Caco-2 (cell line): ENCODE data around the gene PPIE. TPM values are rescaled to one million over a fixed set of nuclear protein-coding genes. Genes with fewer than 3 reads are reported as not detected.
"Not testable (repeated sequence)": the region's sequence is repeated elsewhere in the genome, so short reads cannot be mapped to it uniquely, and the experiment has no call there.

ENCODE experiments used
- BruUV-seq: library from RNA; stranded (reverse); fragments of 400-500 nt; replicated peaks from 2 replicates; lab custom pipeline; 2021; lab: Mats Ljungman, UMichigan
- CTCF ChIA-PET: fragments of 300-600 bp; sonication (Branson Sonifier 250); formaldehyde crosslinking; loops from one replicate; lab custom pipeline; 2022; ENCODE audit warnings: antibody characterized with exemption; lab: Charles Lee
- POLR2A ChIA-PET: fragments of 300-600 bp; sonication (Branson Sonifier 250); formaldehyde crosslinking; loops from one replicate; lab custom pipeline; 2022; ENCODE audit warnings: antibody characterized with exemption; lab: Charles Lee
- DNase-seq, 2 experiments: peaks; one replicate each; pipeline versions ENCODE4 v3.0.0 to v3.0.0-alpha.2; 2020 to 2022
- H3K27me3 ChIP-seq: replicated peaks from 2 replicates; pipeline ENCODE4 v1.6.0; 2011; ENCODE audit warnings: low read length; ENCODE audit not compliant: control insufficient read depth, insufficient read depth
- H3K36me3 ChIP-seq: 2 replicates; pipeline ENCODE4 v1.5.1; 2011; ENCODE audit warnings: low read length; ENCODE audit not compliant: control insufficient read depth, insufficient read depth
- H3K4me1 ChIP-seq: fragments of 250-450 bp; sonication (Bioruptor Pico); 2 replicates; pipeline ENCODE4 v1.5.1; 2020; ENCODE audit warnings: mild to moderate bottlenecking
- H3K4me3 ChIP-seq: 2 replicates; pipeline ENCODE4 v1.5.1; 2011; ENCODE audit warnings: low read depth, mild to moderate bottlenecking, control low read depth, low read length
- H3K9me3 ChIP-seq: fragments of 250-450 bp; sonication (Bioruptor Pico); 2 replicates; pipeline ENCODE4 v1.5.1; 2020; ENCODE audit warnings: mild to moderate bottlenecking, moderate library complexity
- H3K27ac Mint-ChIP-seq: one replicate; pipeline ENCODE4 v1.8.0; 2022; ENCODE audit warnings: mixed read lengths; ENCODE audit not compliant: unreplicated experiment
- H3K27me3 Mint-ChIP-seq: one replicate; pipeline ENCODE4 v1.8.0; 2022; ENCODE audit warnings: mixed read lengths; ENCODE audit not compliant: insufficient read depth, unreplicated experiment
- H3K36me3 Mint-ChIP-seq: one replicate; pipeline ENCODE4 v1.8.0; 2022; ENCODE audit warnings: mild to moderate bottlenecking, mixed read lengths; ENCODE audit not compliant: insufficient read depth, unreplicated experiment
- H3K4me1 Mint-ChIP-seq: one replicate; pipeline ENCODE4 v1.8.0; 2022; ENCODE audit warnings: low read depth, mixed read lengths; ENCODE audit not compliant: unreplicated experiment
- H3K4me3 Mint-ChIP-seq: one replicate; pipeline ENCODE4 v1.8.0; 2022; ENCODE audit warnings: mild to moderate bottlenecking, moderate library complexity, mixed read lengths; ENCODE audit not compliant: unreplicated experiment
- H3K9me3 Mint-ChIP-seq: one replicate; pipeline ENCODE4 v1.8.0; 2022; ENCODE audit warnings: mixed read lengths; ENCODE audit not compliant: unreplicated experiment
- intact Hi-C: fragments of 100-400 bp; cut with micrococcal nuclease; formaldehyde crosslinking; loops from one replicate; pipeline ENCODE4 v1.10.0; 2022; ENCODE audit not compliant: unreplicated experiment
- total RNA-seq: library from RNA; stranded (reverse); gene quantifications from 2 replicates; pipeline ENCODE4 v1.2.3, GENCODE V29; 2022
- TF ChIP-seq, protein P1 (sequence below), 2 experiments: fragments of 200-600 bp in 1 of 2; IDR thresholded peaks; 1 replicate in 1 of 2; 2 replicates in 1 of 2; pipeline versions ENCODE4 v1.5.1 to v1.8.0; 2011 to 2022; ENCODE audit warnings: antibody characterized with exemption in 1 of 2, control low read depth in 1 of 2, inconsistent platforms in 1 of 2, low read depth in 1 of 2, low read length in 1 of 2, mild to moderate bottlenecking in 1 of 2, moderate library complexity in 1 of 2; ENCODE audit not compliant: insufficient read depth in 1 of 2, severe bottlenecking in 1 of 2, unreplicated experiment in 1 of 2

The PPIE gene
- total RNA-seq, 1 experiment from 2014 or later: 39.2 TPM

- H3K36me3 ChIP-seq: no peaks in the 10 kb centered on the region
- no peak overlapping the region for H3K4me3 Mint-ChIP-seq
- H3K27me3 ChIP-seq: no peaks in the 10 kb centered on the region
- H3K36me3 Mint-ChIP-seq: no peaks in the 10 kb centered on the region
- no TSS peak for BruUV-seq
- no peaks in the 10 kb centered on the region for H3K4me1 Mint-ChIP-seq
- peak; percentile 64 to 70 for DNase-seq
- no peak overlapping the region for H3K27ac Mint-ChIP-seq
- POLR2A ChIA-PET: no interaction called here
- CTCF ChIA-PET: no interaction called here
- H3K9me3 Mint-ChIP-seq: no peaks in the 10 kb centered on the region
- H3K4me1 ChIP-seq: peaks cover 16% of the 10 kb centered on the region
- TF ChIP-seq, protein P1, sequence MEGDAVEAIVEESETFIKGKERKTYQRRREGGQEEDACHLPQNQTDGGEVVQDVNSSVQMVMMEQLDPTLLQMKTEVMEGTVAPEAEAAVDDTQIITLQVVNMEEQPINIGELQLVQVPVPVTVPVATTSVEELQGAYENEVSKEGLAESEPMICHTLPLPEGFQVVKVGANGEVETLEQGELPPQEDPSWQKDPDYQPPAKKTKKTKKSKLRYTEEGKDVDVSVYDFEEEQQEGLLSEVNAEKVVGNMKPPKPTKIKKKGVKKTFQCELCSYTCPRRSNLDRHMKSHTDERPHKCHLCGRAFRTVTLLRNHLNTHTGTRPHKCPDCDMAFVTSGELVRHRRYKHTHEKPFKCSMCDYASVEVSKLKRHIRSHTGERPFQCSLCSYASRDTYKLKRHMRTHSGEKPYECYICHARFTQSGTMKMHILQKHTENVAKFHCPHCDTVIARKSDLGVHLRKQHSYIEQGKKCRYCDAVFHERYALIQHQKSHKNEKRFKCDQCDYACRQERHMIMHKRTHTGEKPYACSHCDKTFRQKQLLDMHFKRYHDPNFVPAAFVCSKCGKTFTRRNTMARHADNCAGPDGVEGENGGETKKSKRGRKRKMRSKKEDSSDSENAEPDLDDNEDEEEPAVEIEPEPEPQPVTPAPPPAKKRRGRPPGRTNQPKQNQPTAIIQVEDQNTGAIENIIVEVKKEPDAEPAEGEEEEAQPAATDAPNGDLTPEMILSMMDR (IDR thresholded peaks at IDR 0.05; ENCODE audit: insufficient read depth in 1 of 2, low read depth in 1 of 2, low read length in 1 of 2, severe bottlenecking in 1 of 2, unreplicated experiment in 1 of 2): no peak
- H3K4me3 ChIP-seq: no peak overlapping the region
- no peaks in the 10 kb centered on the region for H3K9me3 ChIP-seq
- intact Hi-C loops: loop anchor here (5.0 kb wide), 1 partner anchor 73 kb away; no protein-coding TSS in a partner anchor
- no peaks in the 10 kb centered on the region for H3K27me3 Mint-ChIP-seq
Observed at GRCh38 chr1:39795651-39796050, 57.0 kb downstream of the PPIE start.

GRCh38 chr1:39798859-39799769, 60.4 kb downstream of the PPIE start:
- H3K27me3 Mint-ChIP-seq, H3K4me1 Mint-ChIP-seq, H3K36me3 ChIP-seq, H3K9me3 Mint-ChIP-seq, H3K36me3 Mint-ChIP-seq, H3K27me3 ChIP-seq, H3K9me3 ChIP-seq: not testable (repeated sequence)
- peak overlapping the region; percentile 70 for H3K4me3 Mint-ChIP-seq
- H3K4me1 ChIP-seq: peaks cover 16% of the 10 kb centered on the region
- peak; percentile 86 to 93 for DNase-seq
- H3K27ac Mint-ChIP-seq: peak overlapping the region; percentile 86
- ChIA-PET CTCF (interaction anchor here (0.7 to 1.0 kb wide), 7 partner anchors 12 to 216 kb away, joined by 3 to 8 read pairs (median 3); partner anchors contain the start of genes MYCL and PPIE), POLR2A (interaction anchor here (0.6 to 1.0 kb wide), 2 partner anchors 12 to 61 kb away, joined by 3 to 5 read pairs; partner anchors contain the start of gene PPIE)
- H3K4me3 ChIP-seq: peak overlapping the region; percentile 25
- intact Hi-C loops: loop anchor here (1.0 to 5.0 kb wide), 2 partner anchors 77 to 97 kb away; no protein-coding TSS in a partner anchor
- TF ChIP-seq, protein P1 (IDR thresholded peaks at IDR 0.05; ENCODE audit: insufficient read depth in 1 of 2, low read depth in 1 of 2, low read length in 1 of 2, severe bottlenecking in 1 of 2, unreplicated experiment in 1 of 2): peak in 1 of 2 experiments; percentile 54
- TSS peak; percentile 62 for BruUV-seq

DNA sequence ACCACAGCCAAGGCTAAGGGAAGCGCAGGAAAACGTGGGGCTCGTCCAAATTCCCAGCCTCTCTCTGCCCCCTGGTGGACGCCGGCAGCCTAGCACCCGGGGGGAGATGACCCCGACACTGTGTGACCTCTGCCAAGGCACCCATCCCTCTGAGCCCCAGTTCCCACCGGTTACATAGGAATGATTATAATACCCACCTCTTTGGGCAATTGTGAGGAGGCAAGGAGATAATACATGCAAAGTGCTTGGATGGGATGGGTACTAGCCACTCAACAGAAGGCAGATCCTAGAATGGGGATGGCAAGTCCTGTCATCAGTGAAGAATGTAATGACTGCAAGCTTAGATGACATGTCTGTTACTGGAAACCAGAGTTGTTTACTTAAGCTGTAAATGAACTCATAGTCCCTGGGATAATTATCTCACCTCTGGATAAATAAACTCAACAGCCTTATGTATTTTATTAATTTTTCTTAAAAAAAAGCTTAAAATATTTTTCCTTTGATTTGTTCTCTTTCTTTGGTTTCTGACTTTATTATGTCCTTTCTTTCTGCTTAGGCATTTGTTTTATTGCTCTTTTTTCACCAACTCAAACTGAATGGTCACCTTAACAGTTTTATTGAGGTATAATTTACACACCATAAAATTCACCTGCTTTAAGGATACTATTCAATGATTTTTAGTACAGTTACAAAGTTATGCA, 61.2 kb downstream of the PPIE start:
- Histone ChIP-seq H3K4me1 (peaks cover 16% of the 10 kb centered on the region), H3K36me3 (no peaks in the 10 kb centered on the region), H3K27me3 (no peaks in the 10 kb centered on the region), H3K9me3 (no peaks in the 10 kb centered on the region), H3K4me3 (peak overlapping the region; percentile 25)
- Mint-ChIP-seq H3K4me3 (peak overlapping the region; percentile 70), H3K27me3 (no peaks in the 10 kb centered on the region), H3K27ac (peak overlapping the region; percentile 86), H3K9me3 (no peaks in the 10 kb centered on the region), H3K4me1 (no peaks in the 10 kb centered on the region), H3K36me3 (no peaks in the 10 kb centered on the region)
- peak; percentile 75 to 86 for DNase-seq
- CTCF ChIA-PET: interaction anchor here (0.7 to 1.0 kb wide), 4 partner anchors 61 to 216 kb away, joined by 3 to 6 read pairs (median 4); partner anchors contain the start of gene PPIE
- TSS peak; percentile 84 for BruUV-seq
- TF ChIP-seq, protein P1 (IDR thresholded peaks at IDR 0.05; ENCODE audit: insufficient read depth in 1 of 2, low read depth in 1 of 2, low read length in 1 of 2, severe bottlenecking in 1 of 2, unreplicated experiment in 1 of 2): peak; percentile 65 to 78
- POLR2A ChIA-PET: interaction anchor here (1.0 kb wide), 1 partner anchor 61 kb away, joined by 5 read pairs; the partner anchor contains the start of gene PPIE
- intact Hi-C loops: loop anchor here (1.0 to 5.0 kb wide), 2 partner anchors 78 to 98 kb away; no protein-coding TSS in a partner anchor
